GM18870 (cell line): ENCODE data around the gene ERAS.
"Not testable (repeated sequence)": the region's sequence is repeated elsewhere in the genome, so short reads cannot be mapped to it uniquely, and the experiment has no call there.

Source experiments
- ATAC-seq: cut with Tn5 transposase; IDR thresholded peaks from one replicate; pipeline ENCODE4 v1.9.1; 2021; ENCODE audit warnings: moderate library complexity; ENCODE audit not compliant: unreplicated experiment

Gene ERAS

GRCh38 chrX:48831136-48831908, 5.0 kb downstream of the ERAS start:
- no peak for ATAC-seq

- no peak for ATAC-seq
These were observed 5.6 kb downstream of the ERAS start for GRCh38 chrX:48831909-48832291.

GRCh38 chrX:48833542-48834138, 7.3 kb downstream of the ERAS start:
- no peak for ATAC-seq

- no peak for ATAC-seq
These were observed 8.0 kb downstream of the ERAS start for GRCh38 chrX:48834383-48834709.

- no peak for ATAC-seq
These were observed 9.4 kb downstream of the ERAS start, which contains the start of gene PCSK1N for GRCh38 chrX:48835524-48836329. PCSK1N (minus strand) TSS chrX:48835610; CDS start chrX:48835532, 78 bp downstream.

- no peak for ATAC-seq
These were observed 13.4 kb downstream of the ERAS start for GRCh38 chrX:48839686-48840085.

- no peak for ATAC-seq
These were observed 22.5 kb downstream of the ERAS start for GRCh38 chrX:48848847-48849246.

- no peak for ATAC-seq
These were observed 26.5 kb downstream of the ERAS start for GRCh38 chrX:48852857-48853256.

GRCh38 chrX:48853494-48853893, 27.2 kb downstream of the ERAS start:
- not testable (repeated sequence) for ATAC-seq

- not testable (repeated sequence) for ATAC-seq
These were observed 27.9 kb downstream of the ERAS start for GRCh38 chrX:48854121-48854804.

- no peak for ATAC-seq
These were observed 28.6 kb downstream of the ERAS start for GRCh38 chrX:48854898-48855297.

GRCh38 chrX:48864210-48864609, 37.9 kb downstream of the ERAS start:
- ATAC-seq: no peak

GRCh38 chrX:48872017-48872416, 45.7 kb downstream of the ERAS start:
- ATAC-seq: not testable (repeated sequence)

- ATAC-seq: not testable (repeated sequence)
These were observed 50.6 kb downstream of the ERAS start for GRCh38 chrX:48876944-48877343.
